Body of pancreas (tissue), 4 donors: ENCODE results near the gene GRIK4.

Source experiments
- CTCF ChIP-seq, 7 experiments: fragments of 450-650 bp in 4 of 7; fragments of 200-600 bp in 3 of 7; sonication (generic) in 3 of 7; IDR thresholded peaks; one replicate each; pipeline ENCODE4 v1.5.1; 2016 to 2019; ENCODE audit warnings: antibody characterized with exemption in 7 of 7
- POLR2A ChIP-seq, 3 donors: fragments of 450-650 bp; IDR thresholded peaks; one replicate each; pipeline ENCODE4 v1.6.1; 2016; ENCODE audit warnings: antibody characterized with exemption in 3 of 3, mild to moderate bottlenecking in 2 of 3

GRCh38 chr11:120818097-120818496 lies 306.5 kb downstream of the GRIK4 start:
- TF ChIP-seq CTCF (IDR thresholded peaks at IDR 0.05) (no peak), POLR2A (IDR thresholded peaks at IDR 0.05) (no peak)
